HT-29 (cell line): Measurements from ENCODE around the gene SEMA4C. TPM values are rescaled to one million over a fixed set of nuclear protein-coding genes. Genes with fewer than 3 reads are reported as not detected.
"Not testable (repeated sequence)": the region's sequence is repeated elsewhere in the genome, so short reads cannot be mapped to it uniquely, and the experiment has no call there.

Experiments
- DNase-seq: peaks from one replicate; pipeline ENCODE4 v3.0.0-alpha.2; 2015; ENCODE audit warnings: low spot score
- total RNA-seq: library from RNA; depleted of rRNA; stranded (reverse); fragments of >200 nt; shearing (Covaris generic); gene quantifications from 2 replicates; pipeline ENCODE4 v1.2.3, GENCODE V29; 2014

SEMA4C gene
- total RNA-seq, 1 experiment from 2014 or later, result 8.8 TPM

GRCh38 chr2:96897491-96898134, 27.7 kb upstream of the SEMA4C start:
- no peak for DNase-seq

DNA sequence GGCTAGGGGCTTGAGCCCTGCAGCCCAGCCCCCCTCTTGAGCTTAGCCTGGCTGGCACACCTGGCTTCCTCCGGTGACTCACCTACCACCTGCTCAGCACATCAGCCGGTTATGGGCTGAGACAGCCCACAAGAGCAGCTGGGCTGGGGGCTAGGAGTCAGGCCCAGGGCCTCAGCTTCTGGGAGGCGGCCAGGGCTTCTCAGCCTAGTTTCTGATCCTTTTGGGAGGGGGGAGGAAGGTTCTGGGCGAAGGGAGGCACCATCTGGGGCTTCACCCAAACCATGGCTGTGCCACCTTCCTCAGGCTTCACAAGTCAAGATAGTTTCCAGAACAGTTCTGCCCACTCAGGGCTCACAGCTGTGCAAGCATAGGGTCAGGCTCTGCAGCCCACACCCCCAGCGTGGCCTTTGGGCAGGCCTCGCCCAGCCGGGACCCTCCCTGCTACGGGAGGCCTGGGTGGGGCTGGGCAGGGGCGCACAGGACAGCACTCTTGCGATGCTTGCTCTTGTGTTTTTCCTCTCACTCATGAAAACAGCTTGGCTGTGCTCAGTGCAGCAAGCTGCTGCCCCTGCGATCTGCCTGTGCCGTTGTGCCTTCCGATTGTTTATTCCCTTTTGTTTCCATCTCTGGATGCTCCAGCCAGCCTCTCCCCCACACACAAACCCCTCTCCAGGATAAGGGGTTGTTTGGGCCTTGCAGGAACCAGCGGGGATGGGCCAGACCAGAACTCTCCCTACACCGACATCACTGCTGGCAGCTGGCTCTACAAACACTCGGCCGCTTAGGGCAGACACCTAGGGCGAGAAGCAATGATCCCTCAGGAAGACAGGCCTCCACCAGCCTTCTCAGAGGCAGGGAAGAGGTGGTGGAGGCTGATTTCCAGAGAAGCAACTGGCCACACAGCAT, 26.1 kb upstream of the SEMA4C start:
- no peak for DNase-seq

- DNase-seq, result no peak
Observed at GRCh38 chr2:96895032-96895745, 25.3 kb upstream of the SEMA4C start.

- DNase-seq, result no peak
Observed at GRCh38 chr2:96894151-96894531, 24.3 kb upstream of the SEMA4C start.

DNA sequence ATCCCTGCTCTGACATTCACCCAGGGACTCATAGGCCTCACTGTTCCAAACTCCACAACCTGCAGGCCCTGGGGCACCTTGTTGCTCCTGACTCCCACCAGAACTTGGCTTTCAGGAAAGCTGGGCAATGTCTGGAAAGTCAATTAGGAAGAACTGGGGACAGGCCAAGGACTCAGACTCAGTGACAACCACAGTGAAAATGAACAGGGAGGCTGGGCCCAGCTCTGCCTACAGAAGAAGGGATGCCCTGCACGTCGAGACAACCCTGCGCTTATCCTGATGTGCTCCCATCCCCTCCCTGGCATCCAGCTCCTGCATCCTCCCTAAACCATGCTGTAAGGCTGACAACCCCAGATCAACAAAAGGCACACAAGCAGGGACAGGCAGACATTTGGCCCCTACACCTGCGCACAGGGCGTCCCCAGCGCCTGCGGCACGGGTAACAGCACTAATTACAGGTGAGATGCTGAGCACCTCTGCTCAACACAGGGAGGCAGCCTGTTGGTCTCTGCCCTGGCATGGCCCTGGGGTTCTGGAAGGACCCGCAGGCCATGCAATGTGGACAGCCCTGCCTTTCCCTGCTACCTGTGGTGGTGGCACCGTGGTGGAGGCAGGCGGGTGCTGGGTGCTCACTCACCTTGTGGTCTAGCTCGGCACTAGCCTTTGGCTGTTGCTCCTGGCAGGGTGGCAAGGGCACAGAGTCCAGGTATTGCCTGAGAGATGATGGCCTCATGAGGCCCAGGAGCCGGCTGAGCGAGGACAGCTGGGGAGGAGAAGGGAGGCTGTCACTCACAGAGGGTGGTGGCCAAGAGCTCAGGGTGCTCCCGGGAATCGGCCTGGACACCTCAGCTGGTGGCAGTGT, 23.6 kb upstream of the SEMA4C start:
- no peak for DNase-seq

DNA sequence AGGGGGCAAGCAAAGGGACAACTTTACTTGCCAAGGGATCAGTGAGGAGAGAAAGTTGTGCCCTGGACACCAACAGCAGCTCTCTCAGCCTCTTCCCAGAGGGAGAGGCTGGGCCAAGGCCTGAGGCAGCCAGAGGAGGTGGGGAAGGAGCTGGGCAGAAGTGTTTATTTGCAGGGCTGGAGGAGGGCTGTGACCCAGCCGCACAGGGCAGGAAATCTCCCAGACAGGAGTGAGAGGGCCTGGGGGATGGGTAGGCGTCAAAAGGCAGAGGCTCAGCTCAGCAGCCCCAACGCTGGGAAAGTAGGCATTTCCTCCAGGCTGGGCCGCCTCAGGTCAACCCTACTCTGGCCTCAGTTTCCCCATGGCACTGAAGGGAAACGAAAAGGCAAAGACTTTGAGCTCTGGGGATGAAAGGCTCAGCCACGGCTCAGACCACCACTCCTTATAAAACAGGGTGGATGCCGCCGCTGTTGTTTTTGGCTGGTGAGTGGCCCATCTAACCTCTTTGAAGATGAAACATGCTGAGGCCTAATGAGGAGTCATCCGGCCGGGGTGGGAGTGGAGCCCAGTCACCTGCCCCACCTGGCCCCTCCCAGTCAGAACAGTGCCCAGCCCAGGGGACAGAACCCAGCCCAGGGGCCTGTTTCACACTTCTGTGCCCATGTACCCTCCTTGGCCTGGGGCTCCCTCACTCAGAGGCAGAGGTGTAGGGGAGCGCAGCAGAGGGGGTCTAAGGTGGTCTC, 21.9 kb upstream of the SEMA4C start:
- no peak for DNase-seq

DNA sequence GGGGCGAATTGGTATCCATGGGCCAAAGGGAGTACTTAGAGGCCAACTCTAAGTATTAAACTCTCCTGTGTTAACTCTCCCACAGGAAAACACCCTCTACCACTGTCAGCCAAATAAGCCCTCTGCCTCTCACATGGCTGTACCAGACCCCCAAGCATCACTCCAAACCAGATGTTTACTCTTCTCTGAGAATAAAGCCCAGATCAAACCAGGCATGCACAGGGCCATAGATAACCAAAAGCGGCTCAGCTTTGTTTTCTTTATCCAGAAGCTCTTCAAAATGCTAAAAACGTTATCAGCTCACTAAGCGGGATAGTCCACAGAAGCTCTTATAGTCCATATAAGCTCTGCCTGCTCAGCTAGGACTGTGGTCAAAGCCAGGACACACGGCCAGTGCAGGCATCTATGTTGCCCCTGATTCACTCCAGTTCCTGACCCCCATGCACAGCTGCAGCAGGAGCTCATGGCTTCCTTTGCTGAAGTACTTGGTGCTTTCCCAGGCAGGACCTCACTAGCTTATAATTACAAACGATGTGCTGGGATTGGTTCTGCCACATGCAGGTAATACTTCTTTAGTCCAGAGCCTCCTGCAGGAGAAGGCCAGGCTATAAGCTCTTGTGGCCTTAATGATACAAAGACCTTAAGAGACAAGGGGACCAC, 21.0 kb upstream of the SEMA4C start:
- DNase-seq, result no peak

- no peak for DNase-seq
Observed at GRCh38 chr2:96890252-96890651, 20.4 kb upstream of the SEMA4C start.

DNA sequence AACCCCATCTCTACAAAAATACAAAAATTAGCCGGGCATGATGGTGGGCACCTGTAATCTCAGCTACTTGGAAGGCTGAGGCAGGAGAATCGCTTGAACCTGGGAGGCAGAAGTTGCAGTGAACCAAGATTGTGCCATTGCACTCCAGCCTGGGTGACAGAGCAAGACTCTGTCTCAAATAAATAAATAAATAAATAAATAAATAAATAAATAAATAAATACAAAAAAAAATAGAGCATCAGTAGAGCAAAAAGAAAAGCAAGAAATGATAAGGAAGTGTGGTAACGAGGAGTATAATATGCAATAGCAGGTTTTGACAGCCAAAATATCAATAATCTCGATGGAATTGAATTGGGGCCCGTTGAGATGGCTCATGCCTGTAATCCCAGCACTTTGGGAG, 19.6 kb upstream of the SEMA4C start:
- not testable (repeated sequence) for DNase-seq

DNA sequence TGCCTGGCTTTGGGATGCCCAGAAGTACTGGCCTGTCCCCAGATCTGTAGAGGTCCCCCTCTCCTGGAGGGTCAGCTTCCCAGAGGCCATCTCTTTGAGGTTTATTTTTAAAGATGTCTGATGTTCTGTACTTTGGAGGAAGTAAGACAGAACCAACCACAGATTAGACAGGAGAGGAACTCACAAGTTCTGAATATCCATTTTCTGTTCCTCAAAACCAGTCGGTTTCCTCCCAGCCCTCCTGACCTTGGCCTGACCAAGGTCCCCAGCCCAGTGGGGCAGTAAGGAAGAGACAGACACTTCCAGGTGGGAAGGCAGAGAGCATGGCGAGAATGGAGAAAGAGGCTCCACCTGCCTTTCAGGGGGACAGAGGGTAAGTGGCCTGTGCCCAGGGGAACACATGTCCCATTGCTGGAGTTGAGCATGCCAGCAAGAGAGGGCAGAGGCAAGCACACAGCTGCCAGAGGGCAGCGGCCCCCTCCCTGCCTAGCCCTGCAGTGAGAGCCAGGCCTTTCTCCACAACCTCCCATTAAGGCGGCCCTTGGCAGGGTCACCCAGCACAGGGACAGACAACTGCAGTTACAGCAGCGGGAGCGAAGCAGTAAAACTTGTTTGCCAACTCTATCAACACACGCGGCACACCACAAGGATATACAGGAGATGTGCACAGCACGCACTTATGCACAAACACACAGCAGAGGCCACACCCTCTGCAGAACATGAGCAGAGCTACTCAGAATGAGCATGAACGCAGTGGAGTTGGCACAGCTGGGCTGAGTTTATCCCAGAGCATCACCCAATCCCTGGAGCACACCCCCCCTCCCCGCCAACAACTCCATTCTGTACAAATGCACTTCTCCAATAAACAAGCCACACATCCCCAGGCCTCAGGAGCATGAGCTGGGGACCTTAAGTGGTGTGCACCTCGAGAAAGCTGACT, 18.5 kb upstream of the SEMA4C start:
- DNase-seq, result peak; percentile 72

- no peak for DNase-seq
Observed at GRCh38 chr2:96887493-96888012, 17.7 kb upstream of the SEMA4C start.

- no peak for DNase-seq
Observed at GRCh38 chr2:96885432-96886347, 15.8 kb upstream of the SEMA4C start.

DNA sequence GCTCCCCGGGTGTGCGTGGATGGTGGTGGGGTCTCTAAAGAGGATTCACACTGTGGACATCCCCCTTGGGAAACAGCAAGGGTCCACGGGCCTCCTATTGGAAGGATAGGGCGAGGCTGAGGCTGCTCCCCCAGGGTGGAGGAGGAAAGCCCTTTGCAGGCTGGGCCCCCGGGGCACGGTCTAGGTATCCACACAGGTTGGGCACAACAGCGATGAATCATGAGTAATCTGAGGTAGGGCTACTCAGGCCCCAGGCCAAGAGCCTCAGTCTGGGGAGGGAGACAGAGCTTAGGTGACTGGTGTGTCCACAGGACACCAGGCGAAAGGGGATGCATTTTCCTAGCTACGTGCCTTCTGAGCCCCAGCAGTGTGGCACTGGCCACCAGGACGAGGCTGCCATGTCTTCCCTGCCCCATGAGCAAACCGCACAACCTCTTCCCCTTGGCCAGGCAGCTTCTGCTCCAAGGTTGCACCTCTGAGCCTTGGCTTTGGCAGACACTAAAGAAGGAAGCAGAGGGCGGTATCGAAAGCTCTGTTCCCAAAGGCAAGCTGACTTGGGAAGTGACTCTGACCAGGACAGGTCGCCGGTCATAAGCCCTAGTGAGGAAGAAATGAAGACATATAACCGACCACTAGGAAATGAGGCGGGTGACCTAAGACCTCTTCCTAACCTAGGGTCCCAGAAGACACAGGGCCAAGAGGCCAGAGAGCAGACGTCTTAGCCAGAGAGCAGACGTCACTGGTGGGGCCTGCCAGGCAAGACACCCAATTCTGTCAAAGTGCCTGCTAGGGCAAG, 14.6 kb upstream of the SEMA4C start:
- DNase-seq, result no peak

GRCh38 chr2:96883306-96883705, 13.4 kb upstream of the SEMA4C start:
- DNase-seq, result no peak

DNA sequence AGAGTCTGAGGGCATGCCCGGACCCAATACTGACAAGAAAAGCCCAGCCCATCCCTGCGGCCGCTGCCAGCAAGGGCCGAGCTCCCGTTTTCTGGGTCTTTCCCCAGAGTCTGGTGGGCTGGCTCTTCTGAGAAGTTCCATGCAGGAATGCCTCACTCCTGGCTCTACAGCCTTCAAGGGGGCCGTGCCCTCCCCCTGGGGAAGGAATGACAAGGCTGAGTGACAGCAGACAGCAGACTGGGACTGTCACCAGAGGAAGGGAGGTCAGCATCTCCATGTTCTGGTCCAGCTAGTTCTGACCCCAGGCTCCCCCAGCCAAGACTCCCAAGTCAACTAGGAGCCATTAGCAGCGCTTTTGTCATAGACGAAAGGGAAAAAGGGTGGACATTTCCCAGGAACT, 13.0 kb upstream of the SEMA4C start:
- no peak for DNase-seq

DNA sequence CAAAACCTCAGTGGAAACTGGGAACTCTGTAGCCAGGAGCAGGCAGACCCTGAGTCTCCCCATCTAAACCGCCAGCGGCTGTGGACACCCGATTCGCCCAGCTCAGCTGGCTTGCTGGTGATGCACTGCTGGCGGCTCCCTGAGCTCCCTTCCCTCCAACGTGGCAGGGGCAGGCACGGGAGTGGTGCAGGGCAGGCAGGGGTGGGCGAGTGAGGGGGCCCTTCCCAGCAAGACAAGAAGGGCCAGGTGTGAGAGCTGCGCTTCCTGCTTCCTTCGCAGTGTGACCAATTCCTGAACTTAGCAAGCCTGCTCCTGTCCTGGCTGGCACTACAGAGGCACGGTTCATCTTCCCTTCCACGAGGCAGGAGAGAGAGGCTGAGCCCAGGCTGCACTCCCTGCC, 12.3 kb upstream of the SEMA4C start:
- no peak for DNase-seq
